T-helper 1 cell treated with Interleukin-12 subunit alpha and Interleukin-12 subunit beta and Interleukin-4 antibody, amounts not matched to agents 30 ng/mL and 1 ng/mL, for 36 hours (primary cell): ENCODE measurements around the gene AMMECR1. TPM values are rescaled to one million over a fixed set of nuclear protein-coding genes. Genes with fewer than 3 reads are reported as not detected.
"Not testable (repeated sequence)": the region's sequence is repeated elsewhere in the genome, so short reads cannot be mapped to it uniquely, and the experiment has no call there.

Experiments used
- intact Hi-C: fragments of 100-400 bp; cut with micrococcal nuclease; formaldehyde crosslinking; loops from one replicate; pipeline ENCODE4 v1.15.1; 2024
- total RNA-seq: library from RNA; stranded (reverse); gene quantifications from 2 replicates; pipeline ENCODE4 v1.2.3, GENCODE V29; 2022

Gene AMMECR1
- total RNA-seq, 1 donor from 2014 or later, result 11.7 TPM

- intact Hi-C loops, result no loop called here
Observed at GRCh38 chrX:110173192-110174175, 144.4 kb downstream of the AMMECR1 start.

GRCh38 chrX:110172215-110172614, 145.7 kb downstream of the AMMECR1 start:
- intact Hi-C loops, result no loop called here

- intact Hi-C loops, result no loop called here
Observed at GRCh38 chrX:110171442-110171841, 146.4 kb downstream of the AMMECR1 start.

GRCh38 chrX:110170029-110170428, 147.9 kb downstream of the AMMECR1 start:
- intact Hi-C loops, result no loop called here

- intact Hi-C loops, result no loop called here
Observed at GRCh38 chrX:110168585-110168984, 149.3 kb downstream of the AMMECR1 start.

DNA sequence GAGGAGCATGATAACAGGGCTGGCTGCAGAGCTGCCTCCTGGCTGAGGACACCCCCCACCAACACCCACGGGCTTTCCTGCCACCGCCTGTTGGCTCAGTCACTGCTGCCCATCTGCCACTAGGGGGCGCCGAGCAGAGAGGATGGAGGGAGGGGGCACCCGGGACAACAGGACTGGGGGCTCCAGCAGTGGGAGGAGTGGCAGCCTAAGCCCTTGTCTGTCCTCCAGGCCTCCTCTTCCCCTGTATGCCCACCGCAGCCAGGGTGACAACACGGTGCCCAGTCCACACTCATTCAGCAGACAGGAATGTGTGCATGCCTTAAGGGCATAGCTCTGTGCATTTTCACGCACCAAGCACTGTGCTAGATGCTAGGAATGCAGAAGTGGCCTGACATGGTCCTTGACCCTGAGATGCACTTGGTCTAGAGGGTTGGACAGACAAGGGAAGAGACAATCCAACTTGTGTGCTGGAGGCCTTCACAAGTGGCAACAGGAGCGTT, 149.9 kb downstream of the AMMECR1 start:
- intact Hi-C loops, result no loop called here

DNA sequence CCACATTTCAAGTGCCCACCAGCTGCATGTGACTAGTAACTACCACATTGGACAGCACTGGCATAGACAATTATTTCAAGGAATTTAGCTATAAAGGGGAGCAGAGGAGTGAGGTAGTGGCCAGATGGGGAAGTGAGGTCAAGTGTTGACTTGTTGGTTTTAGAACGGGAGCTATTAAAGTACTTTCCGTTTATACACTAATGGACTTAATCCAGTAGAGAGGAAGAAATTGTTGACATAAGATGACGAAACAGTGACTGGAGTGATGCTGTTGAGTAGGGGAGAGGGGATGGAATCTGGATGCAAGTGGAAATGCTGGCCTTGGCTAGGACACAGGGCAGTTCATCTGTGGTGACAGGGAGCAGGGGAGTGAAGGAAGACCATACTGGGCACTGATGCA, 154.4 kb downstream of the AMMECR1 start:
- intact Hi-C loops, result no loop called here

GRCh38 chrX:110162867-110163266, 155.0 kb downstream of the AMMECR1 start:
- intact Hi-C loops, result no loop called here

GRCh38 chrX:110162131-110162530, 155.8 kb downstream of the AMMECR1 start:
- intact Hi-C loops, result no loop called here

DNA sequence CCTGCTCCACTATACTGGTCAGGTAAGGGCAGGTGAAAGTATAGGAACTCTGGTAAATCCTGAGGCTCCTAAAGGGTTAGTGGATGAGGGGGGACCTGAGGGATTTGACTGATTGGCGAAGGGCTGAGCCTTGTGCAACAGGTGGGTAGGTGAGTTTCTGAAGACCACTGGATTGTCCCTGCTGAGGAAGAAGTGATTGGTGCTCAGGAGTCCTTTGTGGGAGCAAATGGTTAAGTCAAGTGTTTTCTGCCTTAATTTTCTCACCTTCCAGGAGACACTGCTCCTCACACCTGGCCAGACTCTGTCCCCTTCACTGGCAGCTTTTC, 156.6 kb downstream of the AMMECR1 start:
- intact Hi-C loops, result loop anchor here (2.0 kb wide), 2 partner anchors 155 to 685 kb away; no protein-coding TSS in a partner anchor

DNA sequence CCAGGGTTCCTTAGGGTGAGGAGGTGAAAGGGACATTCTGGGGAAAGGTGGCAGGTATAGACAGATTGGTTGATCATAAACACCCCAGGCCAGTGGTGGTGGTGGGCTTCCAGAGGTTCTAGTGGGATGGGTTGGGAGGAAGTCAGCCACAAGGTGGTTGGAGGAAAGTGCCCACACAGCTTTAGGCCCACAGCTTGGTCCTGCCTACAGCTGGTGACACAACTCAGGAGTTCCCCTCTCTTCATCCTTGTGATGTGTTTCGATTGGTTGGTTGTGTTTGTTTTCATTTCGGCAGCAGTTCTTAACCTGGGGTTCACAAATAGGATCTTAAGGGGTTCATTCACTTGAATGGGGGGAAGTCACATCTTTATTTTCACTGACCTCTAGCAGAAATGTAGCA, 158.0 kb downstream of the AMMECR1 start:
- intact Hi-C loops, result loop anchor here (1.0 to 2.0 kb wide), 4 partner anchors 157 to 687 kb away; no protein-coding TSS in a partner anchor

GRCh38 chrX:110159235-110159634, 158.7 kb downstream of the AMMECR1 start:
- intact Hi-C loops, result no loop called here

DNA sequence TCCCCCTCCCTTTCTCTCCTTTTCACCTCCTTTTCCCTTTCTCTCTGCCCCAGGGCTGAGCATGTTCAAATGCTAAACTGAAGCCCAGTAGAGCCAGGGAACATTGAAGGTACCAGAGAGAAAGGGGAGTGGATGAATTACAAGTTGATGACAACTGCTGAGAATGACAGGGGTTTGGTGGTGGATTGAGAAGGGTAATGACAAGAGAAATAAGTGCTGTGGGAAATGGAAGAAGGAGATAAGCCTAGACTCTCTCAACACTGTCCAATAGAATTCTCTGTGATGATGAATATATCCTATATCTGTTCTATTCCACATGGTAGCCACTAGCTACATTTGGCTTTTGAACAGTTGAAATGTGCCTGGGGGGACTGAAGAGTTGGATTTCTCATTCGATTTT, 160.4 kb downstream of the AMMECR1 start:
- intact Hi-C loops, result no loop called here

- intact Hi-C loops, result loop anchor here (1.0 kb wide), 2 partner anchors 252 to 257 kb away; no protein-coding TSS in a partner anchor
Observed at GRCh38 chrX:110156167-110156754, 161.6 kb downstream of the AMMECR1 start.

DNA sequence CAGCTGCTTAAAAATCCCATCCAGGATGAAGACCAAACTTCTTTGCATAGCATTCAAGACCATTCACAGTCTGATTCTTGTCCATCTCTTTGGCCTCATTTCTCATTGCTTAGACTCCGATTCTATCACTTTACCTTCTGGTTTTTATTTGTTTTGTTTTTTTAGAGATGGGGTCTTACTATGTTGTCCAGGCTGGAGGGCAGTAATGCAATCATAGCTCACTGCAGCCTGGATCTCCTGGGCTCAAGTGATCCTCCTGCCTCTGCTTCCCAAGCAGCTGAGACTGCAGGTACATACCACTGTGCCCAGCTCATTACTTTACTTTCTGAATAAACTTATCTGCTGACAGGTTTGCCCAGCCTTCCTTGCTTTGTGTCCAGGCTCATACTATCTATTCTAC, 162.1 kb downstream of the AMMECR1 start:
- intact Hi-C loops, result loop anchor here (1.0 kb wide), 2 partner anchors 253 to 258 kb away; no protein-coding TSS in a partner anchor

- intact Hi-C loops, result not testable (repeated sequence)
Observed at GRCh38 chrX:110154328-110154727, 163.6 kb downstream of the AMMECR1 start.

DNA sequence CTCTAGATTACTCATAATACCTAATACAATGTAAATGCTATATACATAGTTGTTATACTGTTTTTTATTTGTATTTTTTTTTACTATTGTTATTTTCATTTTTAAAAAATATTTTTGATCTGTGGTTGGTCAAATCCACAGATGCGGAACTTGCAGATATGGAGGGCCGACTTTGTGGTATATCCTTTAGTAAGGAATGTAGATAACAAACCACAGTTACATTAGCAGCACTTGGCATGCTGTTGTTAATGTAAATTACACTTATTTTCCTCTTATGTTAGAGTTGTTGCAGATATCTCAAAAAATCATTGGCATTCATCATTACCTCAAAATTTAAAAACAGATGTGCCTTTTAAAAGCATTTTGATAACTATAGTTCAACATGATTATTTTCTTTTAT, 164.0 kb downstream of the AMMECR1 start:
- intact Hi-C loops, result no loop called here

DNA sequence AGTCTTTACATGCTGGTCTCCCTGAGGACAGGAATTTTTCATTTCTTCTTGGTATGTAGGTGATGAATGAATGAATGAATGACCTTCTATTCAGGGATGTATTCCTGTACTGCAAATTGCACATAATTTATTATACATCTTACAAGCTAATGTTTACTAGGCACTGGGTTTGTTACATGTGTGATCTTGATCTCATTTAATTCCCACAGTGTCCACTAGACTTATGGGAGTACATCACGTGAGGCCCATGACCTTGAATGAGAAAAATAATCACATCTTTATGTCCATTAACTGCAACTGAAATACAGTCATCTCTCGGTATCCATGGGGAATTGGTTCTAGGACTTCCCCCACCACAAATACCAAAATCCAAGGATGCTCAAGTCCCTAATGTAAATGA, 164.6 kb downstream of the AMMECR1 start:
- intact Hi-C loops, result no loop called here

GRCh38 chrX:110146521-110146920, 171.4 kb downstream of the AMMECR1 start:
- intact Hi-C loops, result loop anchor here (1.0 to 5.0 kb wide), 5 partner anchors 144 to 433 kb away; partner anchors contain the start of gene TMEM164

DNA sequence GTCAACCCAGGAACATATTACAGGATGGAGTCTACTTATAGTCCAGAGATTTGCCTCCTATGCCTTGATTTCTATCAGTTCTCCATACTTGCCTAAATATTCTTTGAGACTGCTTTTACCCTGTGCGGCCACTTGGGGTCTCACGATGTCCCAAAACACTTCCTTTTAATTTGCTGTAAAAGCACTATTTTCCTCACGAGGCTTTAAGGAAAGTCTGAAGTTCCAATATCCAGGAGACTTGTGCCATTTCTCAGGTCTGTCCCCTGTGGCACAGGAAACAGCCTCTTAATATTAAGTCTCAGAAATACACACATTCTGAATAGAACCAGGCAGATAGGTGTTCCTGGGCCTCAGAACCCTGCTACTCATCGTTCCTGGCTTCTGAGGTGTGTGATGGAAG, 172.0 kb downstream of the AMMECR1 start:
- intact Hi-C loops, result loop anchor here (1.0 to 5.0 kb wide), 5 partner anchors 143 to 433 kb away; partner anchors contain the start of gene TMEM164

GRCh38 chrX:110145311-110145710, 172.6 kb downstream of the AMMECR1 start:
- intact Hi-C loops, result loop anchor here (5.0 kb wide), 1 partner anchor 253 kb away; no protein-coding TSS in a partner anchor
